Calu3 (cell line): ENCODE results near the gene PANX2. TPM values are rescaled to one million over a fixed set of nuclear protein-coding genes. Genes with fewer than 3 reads are reported as not detected.

ENCODE experiments used
- BruUV-seq: library from RNA; stranded (reverse); fragments of 400-500 nt; replicated peaks from 2 replicates; lab custom pipeline; 2021; lab: Mats Ljungman, UMichigan
- CTCF ChIA-PET: fragments of 300-600 bp; sonication (Branson Sonifier 250); formaldehyde crosslinking; loops from one replicate; lab custom pipeline; 2022; ENCODE audit warnings: antibody characterized with exemption; lab: Charles Lee
- DNase-seq: peaks from one replicate; pipeline ENCODE4 v3.0.0; 2022
- H3K27ac Mint-ChIP-seq: one replicate; pipeline ENCODE4 v1.8.0; 2022; ENCODE audit warnings: mixed read lengths; ENCODE audit not compliant: unreplicated experiment
- H3K27me3 Mint-ChIP-seq: one replicate; pipeline ENCODE4 v1.8.0; 2022; ENCODE audit warnings: mixed read lengths; ENCODE audit not compliant: unreplicated experiment
- H3K36me3 Mint-ChIP-seq: one replicate; pipeline ENCODE4 v1.8.0; 2022; ENCODE audit warnings: mild to moderate bottlenecking, moderate library complexity, mixed read lengths; ENCODE audit not compliant: insufficient read depth, unreplicated experiment
- H3K4me1 Mint-ChIP-seq: one replicate; pipeline ENCODE4 v1.8.0; 2022; ENCODE audit warnings: mild to moderate bottlenecking, low read depth, mixed read lengths; ENCODE audit not compliant: unreplicated experiment
- H3K4me3 Mint-ChIP-seq: one replicate; pipeline ENCODE4 v1.8.0; 2022; ENCODE audit warnings: mild to moderate bottlenecking, low read depth, moderate library complexity, mixed read lengths; ENCODE audit not compliant: unreplicated experiment
- H3K9me3 Mint-ChIP-seq: one replicate; pipeline ENCODE4 v1.8.0; 2022; ENCODE audit warnings: low read depth, mixed read lengths; ENCODE audit not compliant: unreplicated experiment
- CTCF ChIP-seq: fragments of 200-600 bp; IDR thresholded peaks from one replicate; pipeline ENCODE4 v1.8.0; 2022; ENCODE audit warnings: antibody characterized with exemption; ENCODE audit not compliant: unreplicated experiment
- intact Hi-C: fragments of 100-400 bp; cut with micrococcal nuclease; formaldehyde crosslinking; loops from one replicate; pipeline ENCODE4 v1.10.0; 2022; ENCODE audit not compliant: unreplicated experiment
- total RNA-seq: library from RNA; stranded (reverse); gene quantifications from 2 replicates; pipeline ENCODE4 v1.2.3, GENCODE V29; 2022

The PANX2 gene
- total RNA-seq, 1 experiment from 2014 or later, result 2.0 TPM

GRCh38 chr22:50174382-50175190, 4.1 kb downstream of the PANX2 start:
- CTCF ChIA-PET, result interaction anchor here (0.6 kb wide), 1 partner anchor 378 kb away, joined by 4 read pairs; no protein-coding TSS in a partner anchor
- Mint-ChIP-seq H3K4me3 (no peak overlapping the region), H3K9me3 (no peaks in the 10 kb centered on the region), H3K36me3 (peaks cover 8% of the 10 kb centered on the region), H3K27ac (no peak overlapping the region), H3K27me3 (peaks cover 22% of the 10 kb centered on the region), H3K4me1 (no peaks in the 10 kb centered on the region)
- DNase-seq, result no peak
- no TSS peak for BruUV-seq
- TF ChIP-seq CTCF, result no peak
- intact Hi-C loops, result no loop called here

GRCh38 chr22:50175191-50175461, 4.6 kb downstream of the PANX2 start:
- CTCF ChIA-PET, result interaction anchor here (0.6 kb wide), 1 partner anchor 379 kb away, joined by 4 read pairs; no protein-coding TSS in a partner anchor
- no peak for TF ChIP-seq CTCF
- Mint-ChIP-seq H3K4me3 (no peak overlapping the region), H3K4me1 (no peaks in the 10 kb centered on the region), H3K36me3 (peaks cover 8% of the 10 kb centered on the region), H3K27ac (no peak overlapping the region), H3K9me3 (no peaks in the 10 kb centered on the region), H3K27me3 (peaks cover 21% of the 10 kb centered on the region)
- DNase-seq, result no peak
- no TSS peak for BruUV-seq
- intact Hi-C loops, result no loop called here

GRCh38 chr22:50175921-50176849, 5.7 kb downstream of the PANX2 start:
- no peak for DNase-seq
- Mint-ChIP-seq H3K9me3 (no peaks in the 10 kb centered on the region), H3K4me1 (no peaks in the 10 kb centered on the region), H3K27ac (no peak overlapping the region), H3K36me3 (peaks cover 8% of the 10 kb centered on the region), H3K4me3 (no peak overlapping the region), H3K27me3 (peaks cover 12% of the 10 kb centered on the region)
- no peak for TF ChIP-seq CTCF
- intact Hi-C loops, result no loop called here
- CTCF ChIA-PET, result no interaction called here
- BruUV-seq, result no TSS peak

- Mint-ChIP-seq H3K27ac (no peak overlapping the region), H3K9me3 (no peaks in the 10 kb centered on the region), H3K4me1 (no peaks in the 10 kb centered on the region), H3K36me3 (peaks cover 7% of the 10 kb centered on the region), H3K4me3 (no peak overlapping the region), H3K27me3 (peaks cover 4% of the 10 kb centered on the region)
- CTCF ChIA-PET, result no interaction called here
- no TSS peak for BruUV-seq
- DNase-seq, result no peak
- TF ChIP-seq CTCF, result no peak
- intact Hi-C loops, result no loop called here
Observed at GRCh38 chr22:50176850-50177536, 6.5 kb downstream of the PANX2 start.
